NT2/D1 (cell line): Measurements from ENCODE around the gene SEC23B.
A peak's percentile ranks its signal among the peaks of the same experiment; 100 is the strongest.

ENCODE experiments used
- DNase-seq: peaks from one replicate; pipeline ENCODE4 v3.0.0-alpha.2; 2011; ENCODE audit warnings: low read depth, low spot score
- H3K27me3 ChIP-seq: 2 replicates; pipeline ENCODE4 v1.6.0; 2011; ENCODE audit warnings: mild to moderate bottlenecking; ENCODE audit not compliant: insufficient read length, insufficient read depth
- H3K36me3 ChIP-seq: 2 replicates; pipeline ENCODE4 v1.6.1; 2011; ENCODE audit warnings: mild to moderate bottlenecking, low read length, mixed read lengths; ENCODE audit not compliant: insufficient read depth, insufficient read length
- H3K4me1 ChIP-seq: 2 replicates; pipeline ENCODE4 v1.5.1; 2011; ENCODE audit not compliant: insufficient read depth, insufficient read length
- H3K4me3 ChIP-seq: 2 replicates; pipeline ENCODE4 v1.5.1; 2011; ENCODE audit warnings: low read depth; ENCODE audit not compliant: insufficient read length
- H3K9ac ChIP-seq: 2 replicates; pipeline ENCODE4 v1.6.0; 2011; ENCODE audit warnings: low read depth; ENCODE audit not compliant: insufficient read length
- H3K9me3 ChIP-seq: 2 replicates; pipeline ENCODE4 v1.5.1; 2011; ENCODE audit warnings: mild to moderate bottlenecking, low read length; ENCODE audit not compliant: insufficient read depth
- SUZ12 ChIP-seq: IDR thresholded peaks from 2 replicates; pipeline ENCODE4 v1.6.1; 2011; ENCODE audit not compliant: insufficient read length, insufficient read depth; ENCODE audit errors: extremely low read depth
- YY1 ChIP-seq: IDR thresholded peaks from 2 replicates; pipeline ENCODE4 v1.6.1; 2011; ENCODE audit not compliant: insufficient read length, insufficient read depth
- ZNF274 ChIP-seq: IDR thresholded peaks from 2 replicates; pipeline ENCODE4 v1.6.1; 2011; ENCODE audit warnings: mild to moderate bottlenecking, low read depth, low read length

Gene SEC23B

DNA sequence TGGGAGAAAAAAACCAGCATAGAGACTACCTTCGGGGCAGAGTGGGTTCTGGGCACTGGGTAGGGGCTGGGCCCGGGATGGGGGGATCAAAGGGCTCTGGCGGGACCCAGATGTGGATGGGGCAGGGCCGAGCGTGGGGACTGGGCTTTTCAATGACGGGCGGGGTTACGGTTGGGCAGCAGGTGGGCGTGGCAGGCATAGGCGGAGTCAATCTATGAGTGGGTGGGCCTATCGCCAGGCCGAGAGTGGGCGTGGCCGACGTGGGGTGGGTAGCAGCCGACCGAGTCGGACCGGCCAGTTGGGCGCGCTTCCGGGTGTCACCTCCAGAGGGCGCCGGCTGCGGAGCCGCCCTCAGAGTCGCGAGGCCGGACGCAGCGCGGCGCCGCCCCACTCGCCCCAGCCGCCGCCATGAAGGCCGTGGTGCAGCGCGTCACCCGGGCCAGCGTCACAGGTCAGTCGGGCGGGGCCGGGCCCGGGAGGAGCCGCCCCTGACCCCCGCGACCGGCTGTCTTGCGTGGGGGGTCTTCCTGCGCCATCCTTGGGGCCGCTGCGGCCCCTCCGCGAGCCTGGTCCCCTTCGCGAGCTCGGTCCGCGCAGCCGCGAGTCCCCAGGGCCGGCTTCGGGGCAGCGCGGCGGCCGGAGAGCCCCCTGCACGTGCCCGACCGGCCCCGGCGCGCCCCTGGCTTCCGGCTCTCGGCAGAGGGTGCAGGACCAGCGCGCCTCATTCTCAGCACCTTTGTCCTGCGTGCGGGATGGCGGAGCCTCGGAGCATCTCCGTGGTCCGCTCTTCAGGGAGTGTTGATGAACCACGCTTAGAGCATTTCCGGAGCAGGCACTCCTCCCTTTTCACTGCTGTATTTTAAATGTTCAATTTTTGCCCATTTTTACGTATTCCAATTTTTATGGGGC, 80.2 kb downstream of the SEC23B start, which contains the start of gene DTD1:
Gene DTD1, plus strand, starts transcription at position 390 of the 909 bp plus-strand sequence. Its CDS starts 19 bp downstream, at position 409.
- no peaks in the 10 kb centered on the region for H3K36me3 ChIP-seq
- no peaks in the 10 kb centered on the region for H3K9me3 ChIP-seq
- H3K9ac ChIP-seq = peak within 1 kb of the TSS; percentile 76
- peak within 1 kb of the TSS; percentile 49 for H3K4me3 ChIP-seq
- TF ChIP-seq ZNF274 = no peak
- TF ChIP-seq SUZ12 = no peak
- no peak for TF ChIP-seq YY1
- no peaks in the 10 kb centered on the region for H3K27me3 ChIP-seq
- peak; percentile 71 for DNase-seq
- H3K4me1 ChIP-seq = no peaks in the 10 kb centered on the region

DNA sequence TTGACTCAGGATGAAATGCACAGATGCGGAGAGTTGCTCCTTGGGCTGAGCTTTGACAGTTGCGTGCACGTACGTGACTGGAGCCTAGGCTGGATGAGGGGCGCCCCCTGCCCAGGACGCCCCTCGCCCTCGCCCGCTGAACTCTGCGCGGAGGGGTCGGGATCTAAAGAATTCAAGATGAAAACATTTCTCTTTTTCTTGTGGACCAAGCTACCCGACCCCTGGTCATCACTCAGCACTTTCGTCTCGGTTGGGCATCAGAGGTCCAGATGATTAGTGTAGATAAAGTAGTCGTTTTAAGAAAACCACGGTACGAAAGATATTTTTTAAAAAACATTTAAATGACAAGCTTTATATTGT, 80.8 kb downstream of the SEC23B start:
- H3K9me3 ChIP-seq = no peaks in the 10 kb centered on the region
- H3K27me3 ChIP-seq = no peaks in the 10 kb centered on the region

DNA sequence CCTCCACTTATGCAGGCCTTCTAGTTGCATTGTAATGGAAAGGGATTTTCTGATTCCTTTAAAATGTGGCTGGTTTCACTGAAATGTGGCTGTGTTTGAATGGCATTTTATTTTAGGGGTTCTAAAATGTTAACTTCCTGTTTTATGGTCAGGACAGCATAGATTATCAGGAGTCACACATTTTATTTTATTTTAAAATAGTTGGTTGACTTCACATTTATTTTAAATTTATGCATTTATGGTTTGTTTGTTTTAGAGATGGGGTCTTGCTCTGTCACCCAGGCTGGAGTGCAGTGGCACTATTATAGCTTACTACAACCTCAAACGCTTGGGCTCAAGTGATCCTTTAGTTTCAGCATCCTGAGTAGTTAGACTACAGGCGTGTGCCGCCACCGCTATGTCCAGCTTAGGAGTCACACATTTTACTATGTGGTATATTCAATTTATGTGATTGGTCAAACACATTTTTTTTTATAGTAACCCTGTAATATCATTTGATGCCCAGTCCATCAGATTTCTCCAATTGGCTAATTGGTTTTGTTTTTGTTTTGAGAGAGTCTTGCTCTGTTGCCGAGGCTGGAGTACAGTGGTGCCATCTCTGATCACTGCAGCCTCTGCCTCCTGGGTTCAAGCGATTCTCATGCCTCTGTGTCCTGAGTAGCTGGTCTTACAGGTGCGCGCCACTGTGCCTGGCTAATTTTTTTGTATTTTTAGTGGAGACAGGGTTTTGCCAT, 82.4 kb downstream of the SEC23B start:
- TF ChIP-seq SUZ12 (no peak), YY1 (no peak), ZNF274 (no peak)
- H3K4me3 ChIP-seq = no peak overlapping the region
- no peaks in the 10 kb centered on the region for H3K9me3 ChIP-seq
- no peak overlapping the region for H3K9ac ChIP-seq
- DNase-seq = no peak
- no peaks in the 10 kb centered on the region for H3K36me3 ChIP-seq
- H3K27me3 ChIP-seq = no peaks in the 10 kb centered on the region
- H3K4me1 ChIP-seq = no peaks in the 10 kb centered on the region

More for the DNA sequence above, 80.8 kb downstream of the SEC23B start:
- H3K36me3 ChIP-seq = no peaks in the 10 kb centered on the region
- peak overlapping the region; percentile 76 for H3K9ac ChIP-seq
- H3K4me1 ChIP-seq = no peaks in the 10 kb centered on the region
- TF ChIP-seq YY1 = no peak
- H3K4me3 ChIP-seq = peak overlapping the region; percentile 49
- no peak for DNase-seq

GRCh38 chr20:18596270-18596669, 88.5 kb downstream of the SEC23B start:
- H3K36me3 ChIP-seq = peaks cover 6% of the 10 kb centered on the region
- H3K9ac ChIP-seq = no peak overlapping the region
- H3K4me3 ChIP-seq = no peak overlapping the region
- no peaks in the 10 kb centered on the region for H3K4me1 ChIP-seq
- H3K27me3 ChIP-seq = no peaks in the 10 kb centered on the region
- no peak for TF ChIP-seq ZNF274
- TF ChIP-seq SUZ12 = no peak
- no peak for TF ChIP-seq YY1
- DNase-seq = no peak
- H3K9me3 ChIP-seq = no peaks in the 10 kb centered on the region

DNA sequence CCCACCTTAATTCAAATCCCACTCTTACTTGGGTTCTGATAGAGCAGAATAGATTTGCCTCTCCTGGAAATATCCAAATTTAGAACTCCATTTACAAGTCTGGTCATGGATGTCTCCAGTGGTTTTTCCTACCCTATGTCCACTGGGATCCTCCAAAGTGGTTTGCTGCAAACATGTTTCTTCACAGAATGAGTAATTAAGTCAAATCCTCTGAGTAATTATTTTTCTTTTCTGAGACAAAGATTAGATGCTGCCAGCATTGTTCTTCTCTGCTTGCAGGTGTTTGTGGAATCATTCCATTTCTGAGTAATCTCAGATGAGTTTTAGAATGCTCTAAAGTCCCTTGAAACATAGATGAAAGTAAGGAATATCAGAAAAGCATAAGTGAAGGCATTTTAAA, 102.0 kb downstream of the SEC23B start:
- Histone ChIP-seq H3K27me3 (no peaks in the 10 kb centered on the region), H3K4me1 (no peaks in the 10 kb centered on the region), H3K4me3 (no peak overlapping the region), H3K9me3 (no peaks in the 10 kb centered on the region), H3K9ac (no peak overlapping the region), H3K36me3 (no peaks in the 10 kb centered on the region)
- TF ChIP-seq YY1 (no peak), SUZ12 (no peak), ZNF274 (no peak)
- DNase-seq = no peak
